ENCODE measurements around the gene NFATC3. TPM values are rescaled to one million over a fixed set of nuclear protein-coding genes. Genes with fewer than 3 reads are reported as not detected.

NFATC3 gene
- total RNA-seq, 1 experiment from 2014 or later: 37.2 TPM

GRCh38 chr16:68253721-68254120 is 168.6 kb downstream of the NFATC3 start:
- Histone ChIP-seq H3K79me2 (ENCODE audit: low read depth) (no peaks in the 10 kb centered on the region), H3K27ac (no peak overlapping the region), H3K4me2 (no peak overlapping the region), H3K9me3 (ENCODE audit: insufficient read depth, low read depth) (no peaks in the 10 kb centered on the region), H3K9me2 (ENCODE audit: insufficient read depth) (no peaks in the 10 kb centered on the region), H3K36me3 (ENCODE audit: low read depth) (no peaks in the 10 kb centered on the region), H3K4me3 (no peak overlapping the region), H3K27me3 (ENCODE audit: insufficient read depth, low read depth) (no peaks in the 10 kb centered on the region), H2AFZ (no peak overlapping the region), H4K20me1 (ENCODE audit: insufficient read depth) (no peaks in the 10 kb centered on the region), H3K4me1 (replicated peaks; ENCODE audit: insufficient read depth) (peaks cover 23% of the 10 kb centered on the region), H3F3A (ENCODE audit: insufficient read depth, low read depth) (peaks cover 22% of the 10 kb centered on the region)
- TF ChIP-seq CTCF (conservative IDR thresholded peaks at IDR 0.05): no peak
- no peak for TF ChIP-seq EZH2 (IDR thresholded peaks at IDR 0.05; ENCODE audit: low read depth)
- intact Hi-C loops (cut with micrococcal nuclease; ENCODE audit: unreplicated experiment): no loop called here
- BruUV-seq (replicated peaks): no TSS peak
- POLR2A ChIA-PET (ENCODE audit: unreplicated experiment): no interaction called here
- no peak for DNase-seq
- CTCF ChIA-PET: no interaction called here

GRCh38 chr16:68255712-68256111 is 170.5 kb downstream of the NFATC3 start:
- no peaks in the 10 kb centered on the region for H3K9me3 ChIP-seq (ENCODE audit: insufficient read depth, low read depth)
- H2AFZ ChIP-seq: no peak overlapping the region
- H3F3A ChIP-seq (ENCODE audit: insufficient read depth, low read depth): peaks cover 26% of the 10 kb centered on the region
- H4K20me1 ChIP-seq (ENCODE audit: insufficient read depth): no peaks in the 10 kb centered on the region
- TF ChIP-seq EZH2 (IDR thresholded peaks at IDR 0.05; ENCODE audit: low read depth) (no peak), CTCF (conservative IDR thresholded peaks at IDR 0.05) (no peak)
- H3K27me3 ChIP-seq (ENCODE audit: insufficient read depth, low read depth): no peaks in the 10 kb centered on the region
- H3K4me3 ChIP-seq: no peak overlapping the region
- BruUV-seq (replicated peaks): no TSS peak
- no peak overlapping the region for H3K27ac ChIP-seq
- H3K79me2 ChIP-seq (ENCODE audit: low read depth): no peaks in the 10 kb centered on the region
- H3K4me1 ChIP-seq (replicated peaks; ENCODE audit: insufficient read depth): peaks cover 25% of the 10 kb centered on the region
- H3K9me2 ChIP-seq (ENCODE audit: insufficient read depth): no peaks in the 10 kb centered on the region
- intact Hi-C loops (cut with micrococcal nuclease; ENCODE audit: unreplicated experiment): no loop called here
- no peaks in the 10 kb centered on the region for H3K36me3 ChIP-seq (ENCODE audit: low read depth)
- CTCF ChIA-PET: no interaction called here
- POLR2A ChIA-PET (ENCODE audit: unreplicated experiment): no interaction called here
- no peak overlapping the region for H3K4me2 ChIP-seq
- DNase-seq: no peak

- intact Hi-C loops (cut with micrococcal nuclease; ENCODE audit: unreplicated experiment): no loop called here
- Histone ChIP-seq H3F3A (ENCODE audit: insufficient read depth, low read depth) (peaks cover 28% of the 10 kb centered on the region), H3K4me2 (peak overlapping the region; percentile 58), H3K36me3 (ENCODE audit: low read depth) (no peaks in the 10 kb centered on the region), H4K20me1 (ENCODE audit: insufficient read depth) (no peaks in the 10 kb centered on the region), H3K9me3 (ENCODE audit: insufficient read depth, low read depth) (no peaks in the 10 kb centered on the region), H3K4me1 (replicated peaks; ENCODE audit: insufficient read depth) (peaks cover 25% of the 10 kb centered on the region), H3K79me2 (ENCODE audit: low read depth) (no peaks in the 10 kb centered on the region), H3K27ac (peak overlapping the region; percentile 73), H2AFZ (no peak overlapping the region; the same call in 1 of the 2 replicates), H3K9me2 (ENCODE audit: insufficient read depth) (no peaks in the 10 kb centered on the region), H3K4me3 (no peak overlapping the region), H3K27me3 (ENCODE audit: insufficient read depth, low read depth) (no peaks in the 10 kb centered on the region)
- no peak for TF ChIP-seq CTCF (conservative IDR thresholded peaks at IDR 0.05)
- TF ChIP-seq EZH2 (IDR thresholded peaks at IDR 0.05; ENCODE audit: low read depth): no peak
- CTCF ChIA-PET: interaction anchor here (0.5 to 1.2 kb wide), 5 partner anchors 12 to 183 kb away, joined by 3 to 5 read pairs (median 3); no protein-coding TSS in a partner anchor
- POLR2A ChIA-PET (ENCODE audit: unreplicated experiment): interaction anchor here (0.6 kb wide), 1 partner anchor 129 kb away, joined by 7 read pairs; no protein-coding TSS in a partner anchor
- peak; percentile 46 to 74 for DNase-seq
- no TSS peak for BruUV-seq (replicated peaks)
Measured at GRCh38 chr16:68257251-68257905, 172.2 kb downstream of the NFATC3 start.

Measured in PC-9 (cell line).